GM12878 (cell line): ENCODE measurements around the gene PABPC1L2A.

Experiments used
- BHLHE40 ChIP-seq, 2 experiments: fragments of 450-650 bp in 1 of 2; IDR thresholded peaks; 2 replicates each; pipeline ENCODE4 v1.6.1; 2011 to 2017; ENCODE audit warnings: low read depth in 2 of 2, borderline replicate concordance in 1 of 2, improper control_type of control experiment in 1 of 2, low read length in 1 of 2, mild to moderate bottlenecking in 1 of 2
- CHD1 ChIP-seq: IDR thresholded peaks from 2 replicates; pipeline ENCODE4 v1.6.1; 2012; ENCODE audit warnings: low read depth, low read length, improper control_type of control experiment
- EP300 ChIP-seq, 2 experiments: fragments of 150-350 bp in 1 of 2; IDR thresholded peaks; 2 replicates each; pipeline ENCODE4 v1.6.1; 2011 to 2012; ENCODE audit warnings: low read depth in 2 of 2, low read length in 2 of 2, borderline replicate concordance in 1 of 2, improper control_type of control experiment in 1 of 2, inconsistent platforms in 1 of 2; ENCODE audit not compliant: control insufficient read depth in 1 of 2
- TF ChIP-seq, protein P1 (sequence below), 3 experiments: IDR thresholded peaks in 2 of 3; conservative IDR thresholded peaks in 1 of 3; 2 replicates each; pipeline ENCODE4 v1.5.1; 2011; ENCODE audit warnings: low read depth in 3 of 3, low read length in 3 of 3, mild to moderate bottlenecking in 3 of 3, control low read depth in 2 of 3, moderate library complexity in 2 of 3, inconsistent platforms in 1 of 3, mixed read lengths in 1 of 3; ENCODE audit not compliant: control insufficient read depth in 2 of 3, insufficient read depth in 1 of 3; ENCODE audit errors: extremely low read depth in 1 of 3

DNA sequence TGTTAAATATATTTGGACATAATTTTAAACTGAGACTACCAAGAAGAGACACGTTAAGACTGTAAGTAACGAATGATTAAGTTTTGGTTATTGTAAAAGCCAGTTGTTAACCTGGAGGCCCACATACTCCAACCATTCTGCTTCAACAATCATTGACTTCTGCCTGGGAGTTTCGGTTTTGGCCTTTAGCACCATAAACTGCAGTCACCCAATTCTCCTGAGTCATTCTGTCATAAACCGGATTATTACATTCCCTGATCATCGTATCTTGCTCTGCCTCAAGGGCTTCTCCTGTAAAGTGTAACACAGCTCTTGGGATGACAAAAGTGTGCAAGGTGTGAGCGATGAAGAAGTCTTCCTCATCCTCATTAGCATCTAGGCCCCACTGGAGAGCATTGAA is 46.9 kb upstream of the PABPC1L2A start:
- no peak for TF ChIP-seq BHLHE40 (IDR thresholded peaks at IDR 0.05; ENCODE audit: borderline replicate concordance in 1 of 2, low read depth in 2 of 2, low read length in 1 of 2)
- no peak for TF ChIP-seq EP300 (IDR thresholded peaks at IDR 0.05; ENCODE audit: borderline replicate concordance in 1 of 2, control insufficient read depth in 1 of 2, low read depth in 2 of 2, low read length in 2 of 2)
- no peak for TF ChIP-seq CHD1
- TF ChIP-seq, protein P1, sequence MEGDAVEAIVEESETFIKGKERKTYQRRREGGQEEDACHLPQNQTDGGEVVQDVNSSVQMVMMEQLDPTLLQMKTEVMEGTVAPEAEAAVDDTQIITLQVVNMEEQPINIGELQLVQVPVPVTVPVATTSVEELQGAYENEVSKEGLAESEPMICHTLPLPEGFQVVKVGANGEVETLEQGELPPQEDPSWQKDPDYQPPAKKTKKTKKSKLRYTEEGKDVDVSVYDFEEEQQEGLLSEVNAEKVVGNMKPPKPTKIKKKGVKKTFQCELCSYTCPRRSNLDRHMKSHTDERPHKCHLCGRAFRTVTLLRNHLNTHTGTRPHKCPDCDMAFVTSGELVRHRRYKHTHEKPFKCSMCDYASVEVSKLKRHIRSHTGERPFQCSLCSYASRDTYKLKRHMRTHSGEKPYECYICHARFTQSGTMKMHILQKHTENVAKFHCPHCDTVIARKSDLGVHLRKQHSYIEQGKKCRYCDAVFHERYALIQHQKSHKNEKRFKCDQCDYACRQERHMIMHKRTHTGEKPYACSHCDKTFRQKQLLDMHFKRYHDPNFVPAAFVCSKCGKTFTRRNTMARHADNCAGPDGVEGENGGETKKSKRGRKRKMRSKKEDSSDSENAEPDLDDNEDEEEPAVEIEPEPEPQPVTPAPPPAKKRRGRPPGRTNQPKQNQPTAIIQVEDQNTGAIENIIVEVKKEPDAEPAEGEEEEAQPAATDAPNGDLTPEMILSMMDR (IDR thresholded peaks at IDR 0.05 in 2 of 3, conservative IDR thresholded peaks at IDR 0.05 in 1 of 3; ENCODE audit: control insufficient read depth in 2 of 3, extremely low read depth in 1 of 3, insufficient read depth in 1 of 3, low read depth in 3 of 3, low read length in 3 of 3): no peak
